ENCODE data around the gene EEF1AKMT4. TPM values are rescaled to one million over a fixed set of nuclear protein-coding genes. Genes with fewer than 3 reads are reported as not detected.

The EEF1AKMT4 gene
- total and polyA plus RNA-seq, 3 experiments from 2014 or later = 5.3 to 14.5 (median 13.2) TPM

DNA sequence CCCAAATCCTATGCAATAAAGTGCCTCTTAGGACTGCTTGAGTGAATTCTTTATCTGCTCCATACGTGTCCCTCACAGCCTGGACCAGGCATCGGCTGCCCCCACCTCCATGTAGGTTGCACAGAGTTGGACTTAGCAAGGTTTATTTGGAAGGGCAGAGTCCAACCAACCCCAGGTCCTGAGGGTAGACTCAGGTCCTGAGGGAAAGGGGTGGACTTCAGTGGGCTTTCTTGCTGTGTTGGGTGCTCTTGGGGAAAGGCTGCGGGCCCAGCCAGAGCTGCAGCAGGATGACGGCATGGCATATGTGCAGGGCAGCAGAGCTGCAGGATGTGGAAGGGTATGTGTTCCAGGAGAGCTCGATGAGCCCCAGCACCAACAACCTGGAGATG is 7.2 kb upstream of the EEF1AKMT4 start:
- peaks cover 4 to 43% (median 12%) of the 10 kb centered on the region in 3 donors for H3K36me3 Mint-ChIP-seq
- POLR2A ChIA-PET = no interaction called here
- Histone ChIP-seq H3K36me3 (ENCODE audit: insufficient read depth, low read length) (peaks cover 9% of the 10 kb centered on the region), H3K4me1 (ENCODE audit: insufficient read depth, low read length) (no peaks in the 10 kb centered on the region), H3K4me3 (ENCODE audit: low read length) (no peak overlapping the region), H3K9me3 (ENCODE audit: low read length) (no peaks in the 10 kb centered on the region), H3K27me3 (ENCODE audit: insufficient read depth, low read length, poor library complexity, severe bottlenecking) (no peaks in the 10 kb centered on the region), H3K27ac (ENCODE audit: low read depth, low read length) (no peak overlapping the region)
- peaks cover 0 to 3% of the 10 kb centered on the region in 2 donors for H3K27me3 Mint-ChIP-seq
- no peak for DNase-seq
- CTCF ChIA-PET = interaction anchor here (3.6 kb wide), 1 partner anchor 14 kb away, joined by 21 read pairs; the partner anchor contains the start of gene VWA5B2
- peaks cover 2 to 7% (median 5%) of the 10 kb centered on the region in 3 donors for H3K4me1 Mint-ChIP-seq
- H3K4me3 Mint-ChIP-seq = no peak overlapping the region
- peak overlapping the region in 2 of 8 donors; percentile 6 to 39 for H3K27ac Mint-ChIP-seq
- H3K9me3 Mint-ChIP-seq = no peaks in the 10 kb centered on the region

DNA sequence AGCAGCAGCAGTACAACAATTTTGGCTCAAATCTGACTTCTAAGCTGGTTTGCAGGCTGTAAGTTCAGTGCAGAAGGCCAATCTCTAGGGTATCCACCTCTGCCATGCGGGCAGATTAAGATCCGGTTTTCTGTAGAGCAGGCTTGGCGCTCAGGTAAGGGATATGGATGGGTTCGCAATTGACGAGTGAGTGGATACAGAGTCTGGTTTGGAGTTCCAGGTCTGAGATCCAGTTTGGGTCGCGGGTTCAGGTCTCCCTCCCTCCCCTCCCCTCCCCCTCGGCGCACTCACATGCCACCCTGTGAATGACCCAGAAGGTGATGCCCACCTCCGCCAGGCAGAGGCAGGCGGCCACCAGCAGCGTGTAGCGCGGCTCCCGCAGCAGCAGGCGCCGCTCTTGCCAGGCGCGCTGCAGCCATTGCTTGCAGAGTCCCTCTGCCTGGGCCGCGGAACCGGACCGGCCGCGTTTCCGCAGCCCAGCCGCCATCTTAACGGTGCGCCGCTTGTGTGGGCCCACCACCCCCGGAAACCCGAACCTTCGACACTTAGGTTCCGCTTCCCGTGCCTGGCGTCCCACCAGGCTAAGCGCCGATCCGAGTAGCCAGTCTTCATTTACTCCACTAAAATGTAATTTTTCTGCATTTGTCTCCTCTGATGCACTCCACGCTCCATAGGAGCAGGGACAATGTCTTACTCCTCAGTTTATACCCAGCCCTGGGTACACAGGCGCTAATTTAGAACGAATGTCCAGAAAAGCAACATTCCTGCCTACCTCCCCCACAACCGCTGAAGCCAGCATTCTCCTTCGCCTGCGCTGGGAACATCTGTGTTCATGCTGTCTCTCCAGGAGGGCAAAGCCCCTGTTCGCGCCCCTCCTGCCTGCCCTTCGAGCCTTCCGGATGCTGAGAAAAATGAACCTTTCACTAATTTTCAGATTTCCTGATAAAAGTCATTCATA is 739 bp upstream of the EEF1AKMT4 start, which contains the start of gene ALG3:
ALG3 (minus strand) TSS at position 509 of the 958 bp plus-strand sequence; CDS start at position 487, 22 bp downstream.
- H3K27ac Mint-ChIP-seq = peak within 1 kb of the TSS; percentile 86 to 99 (median 95)
- H3K27me3 Mint-ChIP-seq = no peaks in the 10 kb centered on the region
- DNase-seq = peak; percentile 79 to 90 (median 83)
- H3K4me3 Mint-ChIP-seq = peak within 1 kb of the TSS; percentile 92 to 98 (median 96)
- H3K4me3 ChIP-seq (ENCODE audit: low read length) = peak within 1 kb of the TSS; percentile 94
- H3K4me1 ChIP-seq (ENCODE audit: insufficient read depth, low read length) = peaks cover 10% of the 10 kb centered on the region
- ChIA-PET CTCF (interaction anchor here (0.9 to 2.8 kb wide), 8 partner anchors 8 to 364 kb away, joined by 3 to 18 read pairs (median 7); partner anchors contain the start of genes CAMK2N2, PARL and VWA5B2), POLR2A (no interaction called here)
- peaks cover 5% of the 10 kb centered on the region for H3K36me3 ChIP-seq (ENCODE audit: insufficient read depth, low read length)
- H3K4me1 Mint-ChIP-seq = peaks cover 14 to 26% (median 18%) of the 10 kb centered on the region in 3 donors
- no peaks in the 10 kb centered on the region for H3K9me3 ChIP-seq (ENCODE audit: low read length)
- peak within 1 kb of the TSS; percentile 85 for H3K27ac ChIP-seq (ENCODE audit: low read depth, low read length)
- H3K36me3 Mint-ChIP-seq = peaks cover 0 to 32% (median 6%) of the 10 kb centered on the region in 3 donors
- H3K9me3 Mint-ChIP-seq = no peaks in the 10 kb centered on the region
- no peaks in the 10 kb centered on the region for H3K27me3 ChIP-seq (ENCODE audit: insufficient read depth, low read length, poor library complexity, severe bottlenecking)

DNA sequence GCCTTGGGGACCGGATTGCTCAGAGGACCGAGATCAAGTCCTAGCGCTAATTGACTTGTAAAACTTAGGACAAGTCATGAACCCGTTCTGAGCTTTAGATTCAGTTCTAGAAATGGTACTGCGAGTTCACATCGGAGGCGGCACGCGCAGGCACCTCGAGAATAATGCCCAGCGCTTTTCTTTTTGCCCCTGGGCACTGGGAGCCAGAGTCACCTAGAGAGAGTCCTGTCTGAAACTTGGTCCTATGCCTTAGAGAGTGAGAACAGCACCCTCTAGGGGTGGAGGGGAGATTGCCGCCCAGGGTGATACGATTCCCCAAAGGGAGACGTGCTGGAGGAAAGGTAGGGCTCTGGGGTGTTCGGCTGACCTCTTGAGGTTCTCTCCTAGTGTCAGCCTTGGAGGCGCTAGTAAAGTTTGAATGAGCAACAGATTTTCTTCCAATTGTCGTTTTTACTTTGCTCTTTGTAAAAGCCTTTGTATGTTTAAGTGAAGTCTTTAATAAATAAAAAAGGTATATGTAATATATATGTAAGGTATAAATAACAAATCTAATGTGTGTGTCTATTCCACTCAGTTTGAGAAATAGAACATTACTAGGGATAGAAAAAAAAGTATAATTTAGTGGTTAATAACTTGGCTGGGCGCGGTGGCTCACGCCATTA is 826 bp downstream of the EEF1AKMT4 start:
- peaks cover 12 to 26% (median 18%) of the 10 kb centered on the region in 3 donors for H3K4me1 Mint-ChIP-seq
- H3K4me1 ChIP-seq (ENCODE audit: insufficient read depth, low read length) = peaks cover 10% of the 10 kb centered on the region
- H3K4me3 Mint-ChIP-seq = peak overlapping the region; percentile 92 to 98 (median 96)
- peaks cover 0 to 16% (median 0%) of the 10 kb centered on the region in 3 donors for H3K36me3 Mint-ChIP-seq
- no peaks in the 10 kb centered on the region for H3K27me3 ChIP-seq (ENCODE audit: insufficient read depth, low read length, poor library complexity, severe bottlenecking)
- peaks cover 2% of the 10 kb centered on the region for H3K36me3 ChIP-seq (ENCODE audit: insufficient read depth, low read length)
- peak overlapping the region; percentile 94 for H3K4me3 ChIP-seq (ENCODE audit: low read length)
- no peaks in the 10 kb centered on the region for H3K9me3 ChIP-seq (ENCODE audit: low read length)
- H3K27me3 Mint-ChIP-seq = no peaks in the 10 kb centered on the region
- peak overlapping the region; percentile 41 for H3K27ac ChIP-seq (ENCODE audit: low read depth, low read length)
- CTCF ChIA-PET = interaction anchor here (0.6 to 1.9 kb wide), 23 partner anchors 8 to 366 kb away, joined by 3 to 36 read pairs (median 4); partner anchors contain the start of genes ABCF3, AP2M1, CAMK2N2 and EIF2B5
- H3K9me3 Mint-ChIP-seq = no peaks in the 10 kb centered on the region
- POLR2A ChIA-PET = interaction anchor here (0.6 kb wide), 1 partner anchor 116 kb away, joined by 3 read pairs; no protein-coding TSS in a partner anchor
- peak overlapping the region; percentile 86 to 99 (median 94) for H3K27ac Mint-ChIP-seq
- peak; percentile 79 to 91 (median 85) for DNase-seq

DNA sequence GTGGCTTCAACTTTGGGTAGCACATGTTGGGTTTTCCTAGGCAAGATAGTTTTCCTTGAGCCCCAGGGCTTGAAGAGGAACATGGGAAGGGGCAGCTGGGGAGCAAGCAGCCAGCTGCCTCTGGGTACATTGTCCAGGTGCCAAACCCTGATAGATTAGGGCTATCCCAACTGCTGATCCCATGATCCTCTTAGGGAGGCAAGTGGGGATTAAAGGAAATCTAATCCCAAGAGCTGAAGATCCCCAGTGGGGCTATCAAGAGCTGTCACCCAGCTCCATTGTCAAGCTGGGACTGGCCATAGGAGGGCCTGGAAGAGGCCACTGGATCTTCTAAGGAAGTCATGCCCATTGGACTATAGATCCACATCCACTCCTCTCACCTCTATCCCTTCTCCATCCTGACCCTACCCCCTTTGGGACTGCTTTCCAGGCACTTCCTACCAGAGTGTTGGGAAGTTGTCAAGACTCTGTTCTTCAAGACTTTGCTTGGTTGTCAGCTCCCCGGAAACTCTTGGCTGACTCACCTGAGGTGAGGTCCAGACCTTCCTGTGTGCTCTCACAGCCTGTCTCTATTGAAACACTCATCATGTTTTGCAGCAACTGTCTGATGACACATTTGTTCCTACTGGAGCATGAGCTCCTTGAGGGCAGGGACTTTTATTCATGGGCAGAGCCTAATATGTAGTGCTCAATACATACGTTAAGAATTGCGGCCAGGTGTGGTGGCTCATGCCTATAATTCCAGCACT is 6.0 kb downstream of the EEF1AKMT4 start:
- Histone ChIP-seq H3K4me3 (ENCODE audit: low read length) (no peak overlapping the region), H3K27ac (ENCODE audit: low read depth, low read length) (no peak overlapping the region), H3K36me3 (ENCODE audit: insufficient read depth, low read length) (no peaks in the 10 kb centered on the region), H3K4me1 (ENCODE audit: insufficient read depth, low read length) (peaks cover 5% of the 10 kb centered on the region), H3K9me3 (ENCODE audit: low read length) (no peaks in the 10 kb centered on the region), H3K27me3 (ENCODE audit: insufficient read depth, low read length, poor library complexity, severe bottlenecking) (peaks cover 1% of the 10 kb centered on the region)
- Mint-ChIP-seq H3K36me3 (peaks cover 0 to 1% (median 0%) of the 10 kb centered on the region in 3 donors), H3K9me3 (no peaks in the 10 kb centered on the region), H3K27me3 (peaks cover 2% of the 10 kb centered on the region in 2 donors), H3K27ac (no peak overlapping the region), H3K4me3 (no peak overlapping the region), H3K4me1 (peaks cover 4 to 12% (median 5%) of the 10 kb centered on the region in 3 donors)
- DNase-seq = no peak
- CTCF ChIA-PET = interaction anchor here (0.9 to 2.1 kb wide), 2 partner anchors 29 to 360 kb away, joined by 3 to 8 read pairs; no protein-coding TSS in a partner anchor
- POLR2A ChIA-PET = no interaction called here

DNA sequence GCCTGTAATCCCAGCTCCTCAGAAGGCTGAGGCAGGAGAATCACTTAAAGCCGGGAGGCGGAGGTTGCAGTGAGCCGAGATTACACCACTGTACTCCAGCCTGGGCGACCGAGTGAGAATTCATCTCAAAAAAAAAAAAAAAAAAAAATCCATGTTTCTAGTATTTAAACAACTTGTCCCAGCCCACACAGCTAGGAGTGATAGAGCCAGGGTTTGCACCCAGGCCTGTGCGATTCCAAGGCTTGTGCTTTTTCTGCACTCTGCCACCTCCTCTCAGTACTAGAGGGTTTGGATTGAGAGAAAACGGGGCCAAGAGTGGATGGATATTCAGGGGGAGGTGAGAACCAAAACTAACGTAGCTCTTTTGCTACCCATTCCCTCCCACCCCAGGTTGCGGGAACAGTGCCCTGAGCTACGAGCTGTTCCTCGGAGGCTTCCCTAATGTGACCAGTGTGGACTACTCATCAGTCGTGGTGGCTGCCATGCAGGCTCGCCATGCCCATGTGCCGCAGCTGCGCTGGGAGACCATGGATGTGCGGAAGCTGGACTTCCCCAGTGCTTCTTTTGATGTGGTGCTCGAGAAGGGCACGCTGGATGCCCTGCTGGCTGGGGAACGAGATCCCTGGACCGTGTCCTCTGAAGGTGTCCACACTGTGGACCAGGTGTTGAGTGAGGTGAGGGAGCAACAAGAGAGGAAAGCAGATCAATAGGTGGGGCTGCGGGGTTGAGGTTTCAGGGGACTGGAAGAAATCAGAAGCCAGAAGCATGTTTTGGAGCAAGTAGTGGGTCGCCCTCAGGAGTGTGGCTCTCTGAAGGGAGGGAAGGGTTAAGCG is 7.8 kb downstream of the EEF1AKMT4 start:
- Mint-ChIP-seq H3K9me3 (no peaks in the 10 kb centered on the region), H3K27me3 (peaks cover 5 to 9% of the 10 kb centered on the region in 2 donors), H3K27ac (peak overlapping the region in 1 of 8 donors; percentile 81), H3K4me3 (peak overlapping the region in 2 of 7 donors; percentile 25 to 62), H3K4me1 (peaks cover 13 to 22% (median 13%) of the 10 kb centered on the region in 3 donors), H3K36me3 (peaks cover 0 to 1% (median 0%) of the 10 kb centered on the region in 3 donors)
- Histone ChIP-seq H3K9me3 (ENCODE audit: low read length) (no peaks in the 10 kb centered on the region), H3K4me3 (ENCODE audit: low read length) (no peak overlapping the region), H3K4me1 (ENCODE audit: insufficient read depth, low read length) (peaks cover 14% of the 10 kb centered on the region), H3K36me3 (ENCODE audit: insufficient read depth, low read length) (no peaks in the 10 kb centered on the region), H3K27me3 (ENCODE audit: insufficient read depth, low read length, poor library complexity, severe bottlenecking) (peaks cover 4% of the 10 kb centered on the region), H3K27ac (ENCODE audit: low read depth, low read length) (no peak overlapping the region)
- DNase-seq = no peak
- CTCF ChIA-PET = interaction anchor here (2.1 kb wide), 1 partner anchor 362 kb away, joined by 8 read pairs; no protein-coding TSS in a partner anchor
- POLR2A ChIA-PET = no interaction called here

DNA sequence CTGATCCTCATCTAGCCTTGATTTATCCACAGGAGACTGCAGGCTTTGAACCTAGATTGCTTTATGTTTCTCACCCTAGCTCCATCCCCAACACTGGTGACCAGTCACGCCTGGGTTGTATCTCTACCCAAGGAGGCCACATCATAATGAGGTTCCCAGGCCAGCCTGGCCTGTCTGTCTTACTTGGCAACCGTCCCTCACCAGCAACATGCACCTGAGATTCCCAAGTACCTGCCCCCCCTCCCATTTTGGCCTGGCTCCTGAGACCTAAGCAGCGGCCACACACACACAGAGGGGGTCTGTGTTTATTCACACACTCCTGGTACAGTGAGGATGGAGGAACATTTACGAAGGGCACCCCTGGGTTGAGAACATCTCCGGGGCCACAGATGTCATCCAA is 9.5 kb downstream of the EEF1AKMT4 start:
- Mint-ChIP-seq H3K36me3 (peaks cover 0 to 1% (median 0%) of the 10 kb centered on the region in 3 donors), H3K27ac (peak overlapping the region in 1 of 8 donors; percentile 78), H3K4me1 (peaks cover 17 to 29% (median 18%) of the 10 kb centered on the region in 3 donors), H3K27me3 (peaks cover 11 to 16% of the 10 kb centered on the region in 2 donors), H3K9me3 (no peaks in the 10 kb centered on the region), H3K4me3 (peak overlapping the region; percentile 36 to 85 (median 68))
- DNase-seq = no peak
- H3K4me1 ChIP-seq (ENCODE audit: insufficient read depth, low read length) = peaks cover 23% of the 10 kb centered on the region
- no peaks in the 10 kb centered on the region for H3K9me3 ChIP-seq (ENCODE audit: low read length)
- H3K27me3 ChIP-seq (ENCODE audit: insufficient read depth, low read length, poor library complexity, severe bottlenecking) = peaks cover 12% of the 10 kb centered on the region
- ChIA-PET POLR2A (no interaction called here), CTCF (interaction anchor here (1.0 to 1.4 kb wide), 3 partner anchors 9 to 18 kb away, joined by 3 to 7 read pairs (median 4); partner anchors contain the start of gene EEF1AKMT4)
- H3K4me3 ChIP-seq (ENCODE audit: low read length) = no peak overlapping the region
- H3K36me3 ChIP-seq (ENCODE audit: insufficient read depth, low read length) = no peaks in the 10 kb centered on the region
- no peak overlapping the region for H3K27ac ChIP-seq (ENCODE audit: low read depth, low read length)

Measured in CD8-positive, alpha-beta memory T cell (primary cell).